Endothelial cell of umbilical vein (primary cell): Measurements from ENCODE around the gene CD86. TPM values are rescaled to one million over a fixed set of nuclear protein-coding genes. Genes with fewer than 3 reads are reported as not detected.

Source experiments
- BruUV-seq: library from RNA; stranded (reverse); fragments of 400-500 nt; replicated peaks from 2 replicates; lab custom pipeline; 2021; lab: Mats Ljungman, UMichigan
- CTCF ChIA-PET: fragments of 300-600, 350-600 bp; sonication (Branson Sonifier 250); formaldehyde crosslinking; loops from one replicate; lab custom pipeline; 2021; ENCODE audit warnings: antibody characterized with exemption, inconsistent platforms; lab: Charles Lee
- POLR2A ChIA-PET: fragments of 300-600, 350-600 bp; sonication (Branson Sonifier 250); formaldehyde crosslinking; loops from one replicate; lab custom pipeline; 2021; ENCODE audit warnings: antibody characterized with exemption, inconsistent platforms; lab: Charles Lee
- DNase-seq: peaks from one replicate; pipeline ENCODE4 v3.0.0-alpha.2; 2011; ENCODE audit warnings: low read depth, low spot score
- FAIRE-seq: peaks from 2 replicates; lab custom pipeline; 2011; peaks lifted over from hg19 to GRCh38; lab: Jason Lieb, UNC
- H2AFZ ChIP-seq: 2 replicates; pipeline ENCODE4 v1.6.0; 2012; ENCODE audit warnings: low read depth, low read length, control low read depth, inconsistent platforms
- H3K27ac ChIP-seq: 2 replicates; pipeline ENCODE4 v1.5.1; 2011; ENCODE audit warnings: low read depth, mild to moderate bottlenecking, control low read depth, low read length, moderate library complexity; ENCODE audit not compliant: insufficient read depth
- H3K27me3 ChIP-seq, 2 experiments: 2 replicates each; pipeline versions ENCODE4 v1.6.0 to v1.6.1; 2011; ENCODE audit warnings: low read length in 2 of 2, mixed read lengths in 1 of 2; ENCODE audit not compliant: control insufficient read depth in 2 of 2, insufficient read depth in 2 of 2
- H3K36me3 ChIP-seq, 2 experiments: 2 replicates in 1 of 2; 3 replicates in 1 of 2; pipeline ENCODE4 v1.5.1; 2011; ENCODE audit warnings: low read length in 2 of 2, mild to moderate bottlenecking in 1 of 2, moderate library complexity in 1 of 2; ENCODE audit not compliant: control insufficient read depth in 2 of 2, insufficient read depth in 2 of 2; ENCODE audit errors: extremely low read depth in 1 of 2
- H3K4me1 ChIP-seq: 3 replicates; pipeline ENCODE4 v1.5.1; 2011; ENCODE audit warnings: mild to moderate bottlenecking, low read length; ENCODE audit not compliant: control insufficient read depth, insufficient read depth; ENCODE audit errors: extremely low read depth
- H3K4me2 ChIP-seq: 2 replicates; pipeline ENCODE4 v1.6.1; 2011; ENCODE audit warnings: low read length, control low read depth, mixed read lengths; ENCODE audit not compliant: insufficient read depth
- H3K4me3 ChIP-seq, 3 experiments: fragments of 200-600 bp in 1 of 3; sonication (generic), shearing (Covaris generic) in 1 of 3; replicated peaks in 1 of 3; 2 replicates each; pipeline ENCODE4 v1.5.1; 2011 to 2016; ENCODE audit warnings: control low read depth in 3 of 3, low read length in 3 of 3, mild to moderate bottlenecking in 2 of 3, inconsistent platforms in 1 of 3, low read depth in 1 of 3, moderate library complexity in 1 of 3; ENCODE audit not compliant: insufficient read depth in 1 of 3
- H3K79me2 ChIP-seq: 2 replicates; pipeline ENCODE4 v1.6.0; 2012; ENCODE audit warnings: low read length, inconsistent platforms; ENCODE audit not compliant: control insufficient read depth, insufficient read depth
- H3K9ac ChIP-seq: replicated peaks from 2 replicates; pipeline ENCODE3; 2011; ENCODE audit warnings: low read length, control low read depth; ENCODE audit not compliant: insufficient read depth; ENCODE audit errors: extremely low read depth
- H3K9me1 ChIP-seq: replicated peaks from 3 replicates; pipeline ENCODE4 v1.6.0; 2011; ENCODE audit warnings: mild to moderate bottlenecking, low read length; ENCODE audit not compliant: control insufficient read depth, insufficient read depth; ENCODE audit errors: extremely low read depth
- H3K9me3 ChIP-seq: replicated peaks from 2 replicates; pipeline ENCODE4 v1.5.1; 2012; ENCODE audit warnings: low read length, inconsistent platforms; ENCODE audit not compliant: control insufficient read depth, insufficient read depth
- H4K20me1 ChIP-seq: replicated peaks from 2 replicates; pipeline ENCODE3; 2011; ENCODE audit warnings: mild to moderate bottlenecking, low read length; ENCODE audit not compliant: control insufficient read depth, insufficient read depth; ENCODE audit errors: extremely low read depth
- EZH2 ChIP-seq: IDR thresholded peaks from 2 replicates; pipeline ENCODE4 v1.6.1; 2012; ENCODE audit warnings: borderline replicate concordance, low read depth, mild to moderate bottlenecking, moderate library complexity, low read length, inconsistent platforms; ENCODE audit not compliant: severe bottlenecking
- FOS ChIP-seq: IDR thresholded peaks from 2 replicates; pipeline ENCODE4 v1.6.1; 2011; ENCODE audit warnings: mild to moderate bottlenecking, low read length, moderate library complexity, borderline replicate concordance; ENCODE audit not compliant: insufficient read depth
- GATA2 ChIP-seq: IDR thresholded peaks from 2 replicates; pipeline ENCODE4 v1.7.0; 2011; ENCODE audit warnings: low read depth, mild to moderate bottlenecking, moderate library complexity, mixed read lengths, low read length; ENCODE audit not compliant: insufficient read length, insufficient read depth
- JUN ChIP-seq: IDR thresholded peaks from 2 replicates; pipeline ENCODE4 v1.6.1; 2011; ENCODE audit warnings: borderline replicate concordance, low read depth; ENCODE audit not compliant: insufficient read length, insufficient read depth
- MYC ChIP-seq: IDR thresholded peaks from one replicate; pipeline ENCODE4 v1.6.1; 2011; ENCODE audit warnings: mild to moderate bottlenecking, low read depth, low read length
- POLR2A ChIP-seq: IDR thresholded peaks from 2 replicates; pipeline ENCODE4 v1.6.1; 2012; ENCODE audit warnings: low read depth, mild to moderate bottlenecking, control low read depth, low read length
- POLR2AphosphoS5 ChIP-seq: IDR thresholded peaks from 2 replicates; pipeline ENCODE4 v1.6.1; 2012; ENCODE audit warnings: low read depth, mild to moderate bottlenecking, control low read depth, low read length, moderate library complexity; ENCODE audit not compliant: insufficient read depth
- dilution Hi-C: fragments of 300-500 bp; cut with MboI; formaldehyde crosslinking; loops from one replicate; pipeline ENCODE4 v1.15.0; 2019; ENCODE audit warnings: low sequenced_read_pairs; ENCODE audit not compliant: extremely low pct_ligation_motif_present
- intact Hi-C: fragments of 100-400 bp; cut with micrococcal nuclease; formaldehyde crosslinking; loops from one replicate; pipeline ENCODE4 v1.10.0; 2022
- polyA plus RNA-seq, 4 experiments: library from polyadenylated mRNA; depleted of rRNA in 3 of 4; stranded (reverse) in 3 of 4; unstranded in 1 of 4; fragments of >200 nt; gene quantifications; 2 replicates each; pipeline versions ENCODE4 v1.2.1 to v1.2.3, GENCODE V29; 2011 to 2012; ENCODE audit warnings: missing spikeins in 1 of 4
- total RNA-seq: library from RNA; stranded (reverse); gene quantifications from 2 replicates; pipeline ENCODE4 v1.2.3, GENCODE V29; 2021
- TF ChIP-seq, protein P1 (sequence below): IDR thresholded peaks from 2 replicates; pipeline ENCODE4 v1.6.1; 2011; ENCODE audit not compliant: insufficient read depth, insufficient read length
- TF ChIP-seq, protein P2 (sequence below), 2 donors: IDR thresholded peaks; 1 replicate in 1 of 2; 2 replicates in 1 of 2; pipeline ENCODE4 v1.5.1; 2011; ENCODE audit warnings: low read length in 2 of 2, mild to moderate bottlenecking in 2 of 2, moderate library complexity in 2 of 2, control low read depth in 1 of 2, inconsistent platforms in 1 of 2, low read depth in 1 of 2; ENCODE audit not compliant: insufficient read depth in 1 of 2; ENCODE audit errors: extremely low read depth in 1 of 2

CD86 gene
- total and polyA plus RNA-seq, 2 donors (not counting 3 experiments of a cell fraction or from before 2014, with no cell fraction given) = not detected

DNA sequence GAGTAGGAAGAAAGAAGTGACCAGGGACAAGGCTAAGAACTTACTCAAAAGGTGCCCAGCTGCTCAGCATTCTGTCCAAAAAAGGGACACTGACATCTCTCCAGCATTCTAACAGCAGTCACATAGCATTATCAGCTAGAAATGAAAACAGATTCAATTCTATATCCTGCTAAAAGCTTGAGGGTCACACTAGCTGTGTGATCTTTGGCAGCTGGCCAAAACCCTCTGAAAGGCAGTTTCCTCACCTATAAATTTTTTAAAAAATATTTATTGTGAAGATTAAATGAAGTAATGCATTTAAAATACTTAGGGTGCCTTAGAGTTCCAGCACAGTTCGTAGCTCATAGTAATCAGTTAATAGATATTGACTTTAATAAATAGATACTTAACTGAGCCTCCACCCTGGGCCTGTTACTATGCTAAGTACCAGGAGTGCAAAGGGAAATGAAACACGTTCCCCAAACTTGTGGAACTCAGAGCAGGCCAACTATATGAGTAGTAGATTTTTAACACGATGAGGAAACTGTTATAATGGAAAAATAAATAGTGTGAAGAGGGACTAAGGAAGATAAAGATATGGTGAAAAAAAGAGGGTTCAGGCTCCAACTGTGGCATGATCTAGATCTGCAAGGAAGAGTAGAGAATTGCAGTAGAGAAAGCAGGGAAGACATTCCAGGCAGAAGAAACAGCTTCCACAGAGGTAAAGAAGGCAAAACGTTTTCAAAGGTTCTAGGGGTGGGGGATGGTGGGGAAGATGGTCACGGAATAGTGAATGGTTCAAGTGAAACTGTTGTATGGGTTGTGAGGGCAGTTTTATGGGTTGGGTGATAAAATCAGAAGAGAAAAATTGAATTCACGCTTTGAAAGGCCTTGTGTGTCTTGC, 11.4 kb downstream of the CD86 start:
- Histone ChIP-seq H3K27me3 (no peaks in the 10 kb centered on the region), H3K4me2 (no peak overlapping the region), H3K79me2 (no peaks in the 10 kb centered on the region), H3K36me3 (no peaks in the 10 kb centered on the region), H3K9ac (no peak overlapping the region), H3K4me1 (no peaks in the 10 kb centered on the region), H3K4me3 (no peak overlapping the region), H3K27ac (no peak overlapping the region), H4K20me1 (no peaks in the 10 kb centered on the region), H3K9me3 (no peaks in the 10 kb centered on the region), H2AFZ (no peak overlapping the region), H3K9me1 (no peaks in the 10 kb centered on the region)
- intact Hi-C loops (no loop called here), dilution Hi-C loops (no loop called here)
- FAIRE-seq (no peak), DNase-seq (peak; percentile 7)
- no TSS peak for BruUV-seq
- ChIA-PET POLR2A (no interaction called here), CTCF (interaction anchor here (1.0 kb wide), 1 partner anchor 12 kb away, joined by 3 read pairs; the partner anchor contains the start of gene CD86)
- no peak for TF ChIP-seq POLR2AphosphoS5
- TF ChIP-seq FOS = no peak
- TF ChIP-seq, protein P1, sequence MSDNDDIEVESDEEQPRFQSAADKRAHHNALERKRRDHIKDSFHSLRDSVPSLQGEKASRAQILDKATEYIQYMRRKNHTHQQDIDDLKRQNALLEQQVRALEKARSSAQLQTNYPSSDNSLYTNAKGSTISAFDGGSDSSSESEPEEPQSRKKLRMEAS = no peak
- no peak for TF ChIP-seq POLR2A
- TF ChIP-seq GATA2 = no peak
- TF ChIP-seq, protein P2, sequence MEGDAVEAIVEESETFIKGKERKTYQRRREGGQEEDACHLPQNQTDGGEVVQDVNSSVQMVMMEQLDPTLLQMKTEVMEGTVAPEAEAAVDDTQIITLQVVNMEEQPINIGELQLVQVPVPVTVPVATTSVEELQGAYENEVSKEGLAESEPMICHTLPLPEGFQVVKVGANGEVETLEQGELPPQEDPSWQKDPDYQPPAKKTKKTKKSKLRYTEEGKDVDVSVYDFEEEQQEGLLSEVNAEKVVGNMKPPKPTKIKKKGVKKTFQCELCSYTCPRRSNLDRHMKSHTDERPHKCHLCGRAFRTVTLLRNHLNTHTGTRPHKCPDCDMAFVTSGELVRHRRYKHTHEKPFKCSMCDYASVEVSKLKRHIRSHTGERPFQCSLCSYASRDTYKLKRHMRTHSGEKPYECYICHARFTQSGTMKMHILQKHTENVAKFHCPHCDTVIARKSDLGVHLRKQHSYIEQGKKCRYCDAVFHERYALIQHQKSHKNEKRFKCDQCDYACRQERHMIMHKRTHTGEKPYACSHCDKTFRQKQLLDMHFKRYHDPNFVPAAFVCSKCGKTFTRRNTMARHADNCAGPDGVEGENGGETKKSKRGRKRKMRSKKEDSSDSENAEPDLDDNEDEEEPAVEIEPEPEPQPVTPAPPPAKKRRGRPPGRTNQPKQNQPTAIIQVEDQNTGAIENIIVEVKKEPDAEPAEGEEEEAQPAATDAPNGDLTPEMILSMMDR (IDR thresholded peaks at IDR 0.05; ENCODE audit: extremely low read depth in 1 of 2, insufficient read depth in 1 of 2, low read depth in 1 of 2, low read length in 2 of 2) = no peak
- TF ChIP-seq MYC = no peak
- TF ChIP-seq JUN = no peak
- TF ChIP-seq EZH2 = no peak
